RCC 7860 (cell line): ENCODE results near the gene ADIRF.

Source experiments
- DNase-seq: peaks from one replicate; pipeline ENCODE4 v3.0.0-alpha.2; 2015; ENCODE audit warnings: low spot score
- FAIRE-seq: peaks from 2 replicates; lab custom pipeline; 2012; peaks lifted over from hg19 to GRCh38; lab: Jason Lieb, UNC

ADIRF gene

GRCh38 chr10:86960003-86960862, 8.0 kb upstream of the ADIRF start:
- DNase-seq (no peak), FAIRE-seq (no peak)

DNA sequence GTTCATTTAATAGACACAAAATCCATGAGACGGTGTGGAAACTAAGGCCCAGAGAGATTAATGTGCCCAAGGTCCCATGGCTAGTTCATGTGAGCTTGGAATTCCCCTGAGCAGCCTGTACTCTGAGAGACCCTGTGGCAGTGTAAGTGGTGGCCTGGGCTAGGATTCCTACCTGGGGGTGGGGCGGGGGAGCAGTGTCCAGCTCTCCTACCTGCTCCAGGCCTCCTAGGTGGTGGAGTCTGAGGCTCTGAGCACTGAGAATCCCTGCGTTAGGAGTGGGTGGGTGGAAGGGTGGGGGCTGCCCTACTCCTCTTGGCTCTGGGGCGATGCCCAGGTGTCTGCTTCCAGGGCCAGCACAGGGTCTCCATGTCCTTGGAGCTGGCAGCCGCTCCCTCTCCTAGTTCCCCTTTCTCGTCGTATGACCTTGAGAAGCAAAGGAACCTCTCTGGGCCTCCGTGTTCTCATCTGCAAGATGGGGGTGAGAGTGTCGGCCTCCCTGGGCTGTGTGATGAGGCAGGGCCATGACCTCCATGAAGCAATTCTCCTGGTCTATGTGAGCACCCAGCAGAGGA, 7.3 kb upstream of the ADIRF start:
- DNase-seq (no peak), FAIRE-seq (no peak)

DNA sequence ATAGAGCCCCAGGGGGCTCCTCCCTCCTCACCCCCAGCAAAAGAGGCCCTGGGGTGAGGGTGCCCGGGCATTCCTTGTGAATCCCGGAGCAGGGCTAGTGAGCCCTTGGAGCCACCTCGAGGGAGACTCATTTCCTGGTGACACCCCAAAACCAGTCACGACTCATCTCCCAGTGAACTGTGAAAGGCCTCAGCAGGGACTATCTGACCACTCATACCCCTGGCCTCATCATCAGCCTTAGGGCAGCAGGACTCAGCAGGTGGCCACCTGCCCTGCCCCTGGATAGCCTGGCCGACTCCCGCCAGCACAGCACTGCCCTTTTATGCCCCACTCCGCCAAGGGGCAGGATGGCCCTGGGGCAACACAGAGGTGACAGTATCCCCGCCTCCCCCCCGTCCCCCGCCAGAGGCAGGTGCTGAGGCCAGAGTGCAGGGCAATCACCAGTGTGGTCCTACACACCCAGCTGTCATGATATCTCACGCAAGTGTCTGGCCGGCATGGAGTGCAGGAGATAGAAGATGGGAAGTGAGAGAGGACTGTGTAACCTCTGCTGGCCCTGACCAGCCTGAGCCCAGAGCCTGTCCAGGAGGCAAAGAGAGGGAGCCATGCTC, 6.7 kb upstream of the ADIRF start:
- peak; percentile 60 for DNase-seq
- FAIRE-seq: no peak

GRCh38 chr10:86962136-86962980, 5.9 kb upstream of the ADIRF start:
- no peak for DNase-seq
- FAIRE-seq: no peak

- DNase-seq (no peak), FAIRE-seq (no peak)
Observed at GRCh38 chr10:86962981-86963310, 5.3 kb upstream of the ADIRF start.

- no peak for FAIRE-seq
- no peak for DNase-seq
Observed at GRCh38 chr10:86963341-86963919, 4.9 kb upstream of the ADIRF start.

DNA sequence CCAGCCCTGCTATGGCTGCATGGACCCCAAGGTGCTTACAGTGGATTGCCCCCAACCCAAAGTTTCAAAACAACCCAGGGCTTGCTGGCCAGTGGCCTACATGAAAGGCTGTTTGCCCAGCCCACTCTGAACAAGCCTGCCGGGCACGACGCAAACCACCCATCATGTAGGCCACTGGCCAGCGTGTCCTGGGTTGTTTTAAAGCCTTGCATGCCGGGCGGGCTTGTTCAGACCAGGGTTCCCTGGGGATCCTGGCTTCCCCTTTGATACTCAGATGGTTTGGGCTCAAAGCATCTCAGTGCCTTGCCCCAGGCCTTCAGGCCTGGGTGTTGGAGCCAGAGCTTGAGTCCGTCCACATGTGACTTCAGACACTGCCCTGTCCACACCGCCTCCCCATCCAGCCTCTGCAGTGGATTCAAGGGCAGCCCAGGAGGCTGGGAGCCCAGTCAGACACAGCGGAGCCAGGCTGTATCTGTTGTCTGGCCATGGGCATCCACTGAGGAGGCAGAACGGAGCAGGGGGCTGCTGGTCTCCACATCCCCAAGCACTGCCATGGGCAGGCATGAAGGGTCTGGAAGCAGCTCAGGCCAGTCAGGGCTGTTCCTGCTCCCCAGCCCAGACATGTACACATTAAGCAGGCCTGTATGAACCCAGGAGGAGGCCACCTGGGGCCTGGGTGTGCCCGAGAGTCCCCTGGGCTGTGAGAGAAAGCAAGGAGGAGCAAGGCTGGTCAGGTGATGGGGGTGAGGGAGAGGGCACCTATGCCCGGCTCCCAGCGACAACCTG, 4.0 kb upstream of the ADIRF start:
- DNase-seq: no peak
- no peak for FAIRE-seq

- DNase-seq (no peak), FAIRE-seq (no peak)
Observed at GRCh38 chr10:86964847-86965190, 3.5 kb upstream of the ADIRF start.

DNA sequence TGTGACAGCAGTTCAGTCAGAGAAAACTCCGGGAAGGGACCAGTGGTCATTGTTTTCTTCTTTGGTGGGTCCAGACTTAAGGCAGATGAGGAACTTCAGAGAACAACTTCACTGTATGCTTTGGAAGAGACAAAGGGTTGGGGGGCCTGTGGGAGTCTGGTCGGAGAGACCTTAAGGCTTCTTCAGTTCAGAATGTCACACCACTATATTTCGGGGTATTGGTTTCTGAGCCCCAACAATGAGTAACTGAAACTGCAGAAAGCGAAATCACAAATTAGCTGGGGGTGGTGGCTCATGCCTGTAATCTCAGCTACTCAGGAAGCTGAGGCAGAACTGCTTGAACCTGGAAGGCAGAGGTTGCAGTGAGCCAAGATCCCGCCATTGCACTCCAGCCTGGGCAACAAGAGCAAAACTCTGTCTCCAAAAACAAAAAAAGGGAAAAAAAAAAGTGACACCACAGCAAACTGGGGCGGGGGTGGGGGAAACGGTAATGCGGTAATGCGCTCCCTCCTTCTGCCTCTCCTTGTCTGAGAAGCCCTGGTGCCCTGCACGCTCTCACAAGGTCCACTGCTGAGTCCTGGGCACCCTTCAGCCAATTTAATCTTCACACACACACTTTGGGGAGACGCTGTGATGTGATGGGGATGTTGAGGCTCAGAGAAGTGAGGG, 2.2 kb upstream of the ADIRF start:
- FAIRE-seq (no peak), DNase-seq (no peak)

DNA sequence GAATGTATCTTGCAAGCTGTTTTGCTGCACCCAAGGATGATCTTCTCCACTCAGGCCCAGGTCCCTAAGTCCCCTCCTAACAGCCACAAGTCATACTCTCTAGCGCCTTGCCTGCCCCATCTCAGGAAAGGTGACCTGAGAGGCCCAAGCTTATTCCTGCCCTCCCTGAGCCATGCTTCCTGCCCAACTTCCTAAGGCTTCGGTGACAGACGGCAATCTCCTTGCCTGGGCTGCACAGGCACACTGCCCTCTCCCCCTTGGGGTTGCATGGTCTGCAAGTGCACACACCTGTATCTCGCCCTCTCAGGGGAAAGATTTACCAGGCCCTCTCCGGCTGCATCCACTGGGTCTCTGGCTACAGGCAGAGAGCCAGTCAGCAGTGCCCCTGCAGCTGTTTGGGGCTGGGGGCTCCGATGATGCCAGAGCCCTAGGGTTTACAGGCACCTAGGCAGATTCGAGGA, 771 bp upstream of the ADIRF start:
- FAIRE-seq (no peak), DNase-seq (no peak)

DNA sequence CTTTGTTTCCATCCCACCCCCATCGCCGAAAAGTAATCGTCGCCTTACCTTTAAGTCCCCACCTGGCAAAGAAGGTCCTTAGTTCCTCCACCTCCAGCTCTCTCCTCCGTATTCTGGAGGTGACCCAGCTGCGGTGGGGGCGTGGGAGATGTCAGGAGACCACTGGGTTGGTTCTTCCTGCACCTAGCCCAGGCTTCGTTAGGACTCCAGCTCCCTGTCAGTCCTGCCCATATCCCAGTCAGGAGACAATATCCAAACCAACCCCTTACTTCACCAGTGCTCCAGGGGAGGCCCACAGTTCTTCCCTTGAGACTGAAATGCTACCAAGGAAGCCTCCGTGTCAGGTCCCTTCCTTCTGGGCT, 693 bp downstream of the ADIRF start:
- FAIRE-seq: no peak
- no peak for DNase-seq

DNA sequence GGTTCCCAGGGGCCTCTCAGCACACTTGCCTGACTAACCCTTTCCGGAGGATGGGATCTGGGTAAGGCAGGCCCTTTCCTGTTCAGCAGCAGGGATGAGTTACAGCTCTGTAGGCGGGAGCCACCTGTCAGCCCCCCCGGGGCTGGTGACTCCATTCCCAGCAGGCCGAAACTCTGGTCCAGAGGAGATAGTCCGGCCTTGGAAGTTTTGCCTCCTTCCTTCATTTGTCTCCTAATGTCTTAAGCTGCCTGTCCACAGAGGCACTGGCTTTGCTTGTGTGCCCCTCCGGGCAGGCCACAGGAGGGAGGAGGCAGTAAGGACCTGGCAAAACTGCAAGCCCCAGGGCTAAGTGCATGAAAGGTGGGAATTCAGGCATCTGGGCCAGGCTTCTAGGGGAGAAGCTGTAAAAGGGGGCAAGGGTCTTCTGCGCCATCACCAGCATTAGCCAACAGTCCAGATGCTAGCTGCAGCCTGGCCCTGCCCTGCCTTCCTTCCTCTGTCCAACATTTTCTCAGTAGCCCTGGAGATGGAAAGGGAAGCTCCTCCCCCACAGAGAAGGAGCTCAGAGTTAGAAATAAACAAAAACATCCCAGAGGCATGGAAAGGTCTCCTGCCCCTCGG, 1.2 kb downstream of the ADIRF start:
- FAIRE-seq (no peak), DNase-seq (no peak)

DNA sequence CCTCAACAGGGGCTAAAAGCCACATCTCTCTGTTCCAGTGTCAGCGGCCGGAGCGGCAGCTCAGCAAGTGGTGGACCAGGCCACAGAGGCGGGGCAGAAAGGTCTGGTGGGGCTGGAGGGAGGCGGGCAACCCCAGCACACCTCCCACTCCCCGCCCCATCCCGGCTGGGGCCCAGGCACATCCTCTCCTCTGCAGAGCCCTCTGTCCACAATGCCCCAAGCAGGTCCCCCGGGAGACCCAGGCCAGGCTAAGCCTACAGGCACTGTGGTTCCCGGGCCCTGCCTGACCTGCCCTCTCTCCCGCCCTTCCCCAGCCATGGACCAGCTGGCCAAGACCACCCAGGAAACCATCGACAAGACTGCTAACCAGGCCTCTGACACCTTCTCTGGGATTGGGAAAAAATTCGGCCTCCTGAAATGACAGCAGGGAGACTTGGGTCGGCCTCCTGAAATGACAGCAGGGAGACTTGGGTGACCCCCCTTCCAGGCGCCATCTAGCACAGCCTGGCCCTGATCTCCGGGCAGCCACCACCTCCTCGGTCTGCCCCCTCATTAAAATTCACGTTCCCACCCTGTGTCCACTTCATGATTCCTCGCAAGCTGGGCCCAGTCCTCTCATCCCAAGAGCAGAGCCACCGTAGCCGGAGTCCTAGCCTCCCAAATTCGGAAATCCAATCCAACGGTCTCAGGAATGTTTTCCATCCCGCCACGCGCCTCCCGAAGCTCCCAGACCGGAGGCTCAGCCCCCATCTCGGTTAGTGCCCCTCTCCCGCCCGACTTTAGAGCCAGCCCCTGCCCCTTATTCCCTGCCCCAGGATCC, 2.1 kb downstream of the ADIRF start:
- FAIRE-seq: peak; percentile 7
- DNase-seq: peak; percentile 56

DNA sequence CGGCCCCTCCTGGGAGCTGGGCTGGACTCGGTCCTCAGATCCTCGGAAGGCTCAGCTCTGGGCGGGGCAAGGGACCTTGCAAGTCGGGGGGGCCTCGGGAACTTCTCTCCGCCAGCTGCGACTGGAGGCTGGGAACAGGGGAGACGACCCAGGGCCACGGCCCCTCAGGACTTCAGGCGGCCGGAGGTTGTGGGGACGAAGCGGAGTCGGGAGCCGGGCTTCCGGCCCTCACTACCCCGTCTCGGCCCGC, 2.6 kb downstream of the ADIRF start:
- no peak for FAIRE-seq

GRCh38 chr10:86971232-86971991, 3.1 kb downstream of the ADIRF start:
- FAIRE-seq (peak; percentile 50), DNase-seq (peak; percentile 76)

More for the DNA sequence above, 2.6 kb downstream of the ADIRF start:
- DNase-seq: no peak

DNA sequence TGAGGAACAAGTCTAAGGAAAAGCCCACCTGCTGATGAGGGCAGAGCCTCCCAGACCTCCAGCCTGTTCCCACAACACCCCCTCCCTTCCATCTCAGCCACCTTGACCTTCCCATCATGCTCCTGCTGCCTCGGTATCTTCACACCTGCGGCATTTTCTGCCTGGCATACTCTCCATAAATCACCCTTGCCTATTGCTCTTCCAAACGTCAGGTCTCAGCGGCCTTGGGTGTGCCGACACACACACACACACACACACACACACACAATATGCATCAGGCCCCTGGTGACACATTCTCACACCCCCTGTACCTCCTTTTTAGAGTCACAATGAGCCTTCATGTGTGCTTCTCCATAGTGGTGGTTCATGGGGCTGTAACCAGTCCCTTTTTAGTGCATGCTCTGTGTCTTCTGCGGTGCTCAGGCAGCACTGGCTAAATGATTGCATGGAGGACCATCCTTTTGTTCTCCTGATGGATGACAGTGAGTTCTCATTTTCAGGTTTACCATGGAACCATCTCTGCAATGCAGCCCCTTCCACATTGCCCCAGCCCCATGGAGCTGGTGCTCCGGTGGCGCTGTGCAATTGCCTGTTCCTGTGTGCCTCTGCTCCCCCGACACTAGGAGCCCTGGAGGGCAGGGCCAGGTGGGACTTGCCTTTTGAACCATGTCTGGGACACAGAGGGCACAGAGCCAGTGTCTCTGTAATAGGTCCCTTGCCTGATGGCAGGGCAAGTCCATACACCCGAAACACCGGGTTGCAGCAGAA, 4.5 kb downstream of the ADIRF start:
- FAIRE-seq: no peak
- no peak for DNase-seq

GRCh38 chr10:86974484-86974883, 6.2 kb downstream of the ADIRF start:
- DNase-seq: no peak
- no peak for FAIRE-seq
